PFSK-1 (cell line): ENCODE data around the gene TMEM132D.

Experiments used
- POLR2AphosphoS5 ChIP-seq: IDR thresholded peaks from 2 replicates; pipeline ENCODE4 v1.6.1; 2012; ENCODE audit warnings: low read depth, mild to moderate bottlenecking, control low read depth, low read length, moderate library complexity
- SIN3A ChIP-seq: IDR thresholded peaks from 2 replicates; pipeline ENCODE4 v1.6.1; 2012; ENCODE audit warnings: mild to moderate bottlenecking, low read length, moderate library complexity, borderline replicate concordance; ENCODE audit not compliant: insufficient read depth
- TF ChIP-seq, protein P1 (sequence below), 2 experiments: IDR thresholded peaks; 2 replicates each; pipeline versions ENCODE4 v1.6.1 to v1.8.0; 2011 to 2012; ENCODE audit warnings: low read depth in 2 of 2, low read length in 2 of 2, control low read depth in 1 of 2, inconsistent platforms in 1 of 2, mild to moderate bottlenecking in 1 of 2, moderate library complexity in 1 of 2; ENCODE audit not compliant: insufficient read depth in 1 of 2

DNA sequence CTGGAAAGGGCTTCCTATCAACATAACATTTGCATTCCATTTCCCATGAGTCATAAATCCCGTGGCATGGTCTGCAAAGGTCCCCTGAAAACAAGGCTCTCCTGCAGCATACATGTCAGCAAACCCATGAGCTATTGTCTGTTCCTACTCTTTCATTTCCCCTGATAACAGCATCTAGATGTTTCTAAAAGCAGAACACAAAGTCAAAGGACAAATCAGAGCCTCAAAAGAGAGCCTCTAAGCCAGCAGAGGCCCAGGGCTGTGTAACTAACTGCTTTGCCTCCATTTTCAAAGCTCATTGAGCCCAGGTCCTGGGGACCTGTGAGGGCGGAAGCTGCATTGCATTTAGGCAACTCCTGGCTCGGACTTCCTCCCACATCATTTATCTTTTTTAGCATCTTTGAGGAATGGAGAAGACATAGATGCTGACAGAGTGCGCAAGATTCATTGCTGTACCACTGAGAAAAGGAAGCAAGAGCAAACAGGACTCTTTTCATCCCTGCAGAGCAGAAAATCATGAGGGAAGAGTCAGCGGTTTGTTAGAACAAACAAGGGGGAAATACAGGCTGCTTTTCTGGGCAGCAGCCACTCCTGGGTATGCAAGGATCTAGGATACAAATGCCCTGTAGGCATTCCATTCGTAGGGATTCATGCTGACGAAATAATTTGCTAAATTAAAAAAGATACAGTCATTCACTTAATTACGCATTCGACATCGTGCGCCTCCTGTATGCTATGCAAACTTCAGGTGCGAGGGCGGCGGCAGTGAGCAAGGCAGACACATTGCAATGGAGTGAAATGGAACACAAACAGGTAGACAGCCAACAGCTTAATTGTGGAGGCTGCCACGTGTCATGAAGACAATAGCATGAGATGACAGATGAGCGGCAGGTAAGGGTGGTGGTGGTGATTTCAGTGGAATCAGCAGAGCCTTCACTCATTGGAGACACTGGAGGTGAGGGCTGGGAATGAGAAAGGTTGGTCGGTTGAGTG is 131.0 kb downstream of the TMEM132D start:
- TF ChIP-seq, protein P1, sequence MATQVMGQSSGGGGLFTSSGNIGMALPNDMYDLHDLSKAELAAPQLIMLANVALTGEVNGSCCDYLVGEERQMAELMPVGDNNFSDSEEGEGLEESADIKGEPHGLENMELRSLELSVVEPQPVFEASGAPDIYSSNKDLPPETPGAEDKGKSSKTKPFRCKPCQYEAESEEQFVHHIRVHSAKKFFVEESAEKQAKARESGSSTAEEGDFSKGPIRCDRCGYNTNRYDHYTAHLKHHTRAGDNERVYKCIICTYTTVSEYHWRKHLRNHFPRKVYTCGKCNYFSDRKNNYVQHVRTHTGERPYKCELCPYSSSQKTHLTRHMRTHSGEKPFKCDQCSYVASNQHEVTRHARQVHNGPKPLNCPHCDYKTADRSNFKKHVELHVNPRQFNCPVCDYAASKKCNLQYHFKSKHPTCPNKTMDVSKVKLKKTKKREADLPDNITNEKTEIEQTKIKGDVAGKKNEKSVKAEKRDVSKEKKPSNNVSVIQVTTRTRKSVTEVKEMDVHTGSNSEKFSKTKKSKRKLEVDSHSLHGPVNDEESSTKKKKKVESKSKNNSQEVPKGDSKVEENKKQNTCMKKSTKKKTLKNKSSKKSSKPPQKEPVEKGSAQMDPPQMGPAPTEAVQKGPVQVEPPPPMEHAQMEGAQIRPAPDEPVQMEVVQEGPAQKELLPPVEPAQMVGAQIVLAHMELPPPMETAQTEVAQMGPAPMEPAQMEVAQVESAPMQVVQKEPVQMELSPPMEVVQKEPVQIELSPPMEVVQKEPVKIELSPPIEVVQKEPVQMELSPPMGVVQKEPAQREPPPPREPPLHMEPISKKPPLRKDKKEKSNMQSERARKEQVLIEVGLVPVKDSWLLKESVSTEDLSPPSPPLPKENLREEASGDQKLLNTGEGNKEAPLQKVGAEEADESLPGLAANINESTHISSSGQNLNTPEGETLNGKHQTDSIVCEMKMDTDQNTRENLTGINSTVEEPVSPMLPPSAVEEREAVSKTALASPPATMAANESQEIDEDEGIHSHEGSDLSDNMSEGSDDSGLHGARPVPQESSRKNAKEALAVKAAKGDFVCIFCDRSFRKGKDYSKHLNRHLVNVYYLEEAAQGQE (IDR thresholded peaks at IDR 0.05; ENCODE audit: insufficient read depth in 1 of 2, low read depth in 2 of 2, low read length in 2 of 2): no peak
- no peak for TF ChIP-seq POLR2AphosphoS5
- no peak for TF ChIP-seq SIN3A
